HepG2 (cell line): ENCODE data around the gene SIAH2. TPM values are rescaled to one million over a fixed set of nuclear protein-coding genes. Genes with fewer than 3 reads are reported as not detected.

ENCODE experiments used
- HOXA3 ChIP-seq: sonication (generic); formaldehyde crosslinking; IDR thresholded peaks from 2 replicates; pipeline ENCODE4 v1.5.0; 2020; ENCODE audit warnings: missing genetic modification reagents
- MIER3 ChIP-seq: IDR thresholded peaks from 2 replicates; pipeline ENCODE4 v1.6.1; 2016; ENCODE audit warnings: missing compliant biosample characterization, borderline replicate concordance
- MXD3 ChIP-seq: IDR thresholded peaks from 2 replicates; pipeline ENCODE4 v1.6.1; 2016; ENCODE audit warnings: mild to moderate bottlenecking, missing biosample characterization, missing genetic modification reagents
- NFKB2 ChIP-seq: sonication (generic); formaldehyde crosslinking; IDR thresholded peaks from 2 replicates; pipeline ENCODE4 v1.4.0; 2020; ENCODE audit warnings: missing genetic modification reagents, borderline replicate concordance
- PITX1 ChIP-seq: sonication (generic); formaldehyde crosslinking; IDR thresholded peaks from 2 replicates; pipeline ENCODE4 v1.5.1; 2020; ENCODE audit warnings: mild to moderate bottlenecking, missing genetic modification reagents
- RFXANK ChIP-seq: IDR thresholded peaks from 2 replicates; pipeline ENCODE4 v1.6.1; 2016
- SMAD3 ChIP-seq: sonication (generic); formaldehyde crosslinking; IDR thresholded peaks from 2 replicates; pipeline ENCODE4 v1.4.0; 2020; ENCODE audit warnings: missing genetic modification reagents
- SOX6 ChIP-seq, 2 experiments: fragments of 450-650 bp in 1 of 2; sonication (generic) in 1 of 2; formaldehyde crosslinking in 1 of 2; IDR thresholded peaks; 2 replicates each; pipeline versions ENCODE4 v1.4.0 to v1.6.1; 2017 to 2020; ENCODE audit warnings: antibody characterized with exemption in 1 of 2, mild to moderate bottlenecking in 1 of 2, missing genetic modification reagents in 1 of 2
- SRSF4 ChIP-seq: fragments of 200-400 bp; formaldehyde crosslinking; IDR thresholded peaks from one replicate; pipeline ENCODE4 v1.6.1; 2018; ENCODE audit warnings: mild to moderate bottlenecking, low read depth, low read length, moderate library complexity; ENCODE audit not compliant: poor library complexity, severe bottlenecking
- STAG1 ChIP-seq: sonication (generic); formaldehyde crosslinking; IDR thresholded peaks from 2 replicates; pipeline ENCODE4 v1.4.0; 2020; ENCODE audit warnings: missing genetic modification reagents
- TMF1 ChIP-seq: sonication (generic); formaldehyde crosslinking; IDR thresholded peaks from 2 replicates; pipeline ENCODE4 v1.8.1; 2022; ENCODE audit warnings: low read depth, missing genetic modification reagents
- USF2 ChIP-seq, 2 experiments: sonication (generic) in 1 of 2; formaldehyde crosslinking in 1 of 2; IDR thresholded peaks; 2 replicates each; pipeline versions ENCODE4 v1.5.1 to v1.6.1; 2011 to 2020; ENCODE audit warnings: borderline replicate concordance in 1 of 2, low read depth in 1 of 2, low read length in 1 of 2, mild to moderate bottlenecking in 1 of 2, missing genetic modification reagents in 1 of 2, moderate library complexity in 1 of 2
- WIZ ChIP-seq: sonication (generic); formaldehyde crosslinking; IDR thresholded peaks from 2 replicates; pipeline ENCODE4 v1.5.1; 2020; ENCODE audit warnings: mild to moderate bottlenecking, missing genetic modification reagents
- YEATS4 ChIP-seq: sonication (generic); formaldehyde crosslinking; IDR thresholded peaks from 2 replicates; pipeline ENCODE4 v1.4.0; 2020; ENCODE audit warnings: missing genetic modification reagents, borderline replicate concordance
- ZBED4 ChIP-seq: sonication (generic); formaldehyde crosslinking; IDR thresholded peaks from 2 replicates; pipeline ENCODE4 v1.4.0; 2020; ENCODE audit warnings: missing genetic modification reagents, borderline replicate concordance
- ZMAT5 ChIP-seq: sonication (generic); formaldehyde crosslinking; IDR thresholded peaks from 2 replicates; pipeline ENCODE4 v1.5.0; 2020; ENCODE audit warnings: mild to moderate bottlenecking, low read depth, missing genetic modification reagents, borderline replicate concordance
- ZMYM3 ChIP-seq: sonication (generic); formaldehyde crosslinking; IDR thresholded peaks from 2 replicates; pipeline ENCODE4 v1.5.1; 2020; ENCODE audit warnings: mild to moderate bottlenecking, missing genetic modification reagents
- ZNF101 ChIP-seq: sonication (generic); formaldehyde crosslinking; IDR thresholded peaks from 2 replicates; pipeline ENCODE4 v1.4.0; 2020; ENCODE audit warnings: mild to moderate bottlenecking, low read depth, missing genetic modification reagents, borderline replicate concordance
- ZNF225 ChIP-seq: sonication (generic); formaldehyde crosslinking; IDR thresholded peaks from 2 replicates; pipeline ENCODE4 v1.4.0; 2020; ENCODE audit warnings: mild to moderate bottlenecking, missing genetic modification reagents
- ZNF557 ChIP-seq: sonication (generic); formaldehyde crosslinking; IDR thresholded peaks from 2 replicates; pipeline ENCODE4 v1.4.0; 2020; ENCODE audit warnings: missing genetic modification reagents
- ZNF784 ChIP-seq: sonication (generic); formaldehyde crosslinking; IDR thresholded peaks from 2 replicates; pipeline ENCODE4 v1.5.1; 2020; ENCODE audit warnings: missing genetic modification reagents, mild to moderate bottlenecking, borderline replicate concordance
- polyA plus RNA-seq, 8 experiments: library from polyadenylated mRNA; depleted of rRNA in 3 of 8; stranded (reverse) in 7 of 8; unstranded in 1 of 8; fragments of >200 nt; fragmentation: Illumina TruSeq in 4 of 8; extraction: Trizol in 4 of 8; gene quantifications; 2 replicates each; pipeline versions ENCODE4 v1.2.1 to v1.2.3, GENCODE V29; 2011 to 2016; ENCODE audit warnings: low read depth in 4 of 8, missing spikeins in 1 of 8, mixed read lengths in 1 of 8; ENCODE audit not compliant: insufficient read depth in 1 of 8
- total RNA-seq, 5 experiments: library from RNA; depleted of rRNA; stranded (reverse); fragments of >200 nt; fragmentation: Illumina TruSeq; extraction: Trizol; gene quantifications; 2 replicates each; pipeline ENCODE4 v1.2.3, GENCODE V29; 2016; ENCODE audit warnings: low read depth in 1 of 5

SIAH2 gene
- total and polyA plus RNA-seq, 2 of the 13 experiments (the other 11 are each of a cell fraction or from before 2014, with no cell fraction given), result 71.8 to 117 TPM

- peak; percentile 96 for TF ChIP-seq ZMYM3 (CRISPR knock-in tag)
- no peak for TF ChIP-seq STAG1 (CRISPR knock-in tag)
- no peak for TF ChIP-seq ZNF225 (CRISPR knock-in tag)
- TF ChIP-seq ZBED4 (CRISPR knock-in tag), result peak; percentile 70; the same call in 1 of the 2 replicates
- TF ChIP-seq ZNF101 (CRISPR knock-in tag), result no peak
- TF ChIP-seq MIER3 (CRISPR knock-in tag), result 0 out of 2 replicates have a peak, but pooled peaks have one; percentile 29
- TF ChIP-seq ZNF784 (CRISPR knock-in tag), result peak; percentile 58; the same call in 1 of the 2 replicates
- TF ChIP-seq USF2 (IDR thresholded peaks at IDR 0.05; ENCODE audit: low read depth, low read length), result peak; percentile 16; the same call in 1 of the 2 replicates
- no peak; the same call in 1 of the 2 replicates for TF ChIP-seq USF2 (CRISPR knock-in tag; IDR thresholded peaks at IDR 0.05; ENCODE audit: borderline replicate concordance)
- no peak; the same call in 1 of the 2 replicates for TF ChIP-seq PITX1 (CRISPR knock-in tag)
- TF ChIP-seq RFXANK, result no peak
- TF ChIP-seq WIZ (CRISPR knock-in tag), result no peak
- TF ChIP-seq NFKB2 (CRISPR knock-in tag), result peak; percentile 58; the same call in 1 of the 2 replicates
- TF ChIP-seq YEATS4, result peak; percentile 59
- TF ChIP-seq HOXA3 (CRISPR knock-in tag), result peak; percentile 79; the same call in 1 of the 2 replicates
- no peak for TF ChIP-seq ZMAT5 (CRISPR knock-in tag)
- no peak; the same call in 1 of the 2 replicates for TF ChIP-seq MXD3
- TF ChIP-seq ZNF557 (CRISPR knock-in tag), result 0 out of 2 replicates have a peak, but pooled peaks have one; percentile 42
- peak; percentile 44; the same call in 1 of the 2 replicates for TF ChIP-seq TMF1
- TF ChIP-seq SRSF4, result no peak
- no peak for TF ChIP-seq SOX6 (IDR thresholded peaks at IDR 0.05)
- peak; percentile 81 for TF ChIP-seq SOX6 (CRISPR knock-in tag; IDR thresholded peaks at IDR 0.05)
- TF ChIP-seq SMAD3 (CRISPR knock-in tag), result 0 out of 2 replicates have a peak, but pooled peaks have one; percentile 2
Measured at GRCh38 chr3:150763122-150763840, at the start of gene SIAH2 (continued).
